Cortex of kidney (tissue), 1 donor: ENCODE measurements around the gene ZNF598.
"Not testable (repeated sequence)": the region's sequence is repeated elsewhere in the genome, so short reads cannot be mapped to it uniquely, and the experiment has no call there.

Source experiments
- DNase-seq: peaks from one replicate; lab custom pipeline; 2025; lab: John Stamatoyannopoulos, UW

Gene ZNF598

GRCh38 chr16:2027024-2028010 lies 17.7 kb upstream of the ZNF598 start:
- DNase-seq = no peak

GRCh38 chr16:2026461-2027023 lies 16.9 kb upstream of the ZNF598 start, which contains the start of gene NHERF2:
TSS of gene NHERF2 (plus strand) at chr16:2026902. CDS start at chr16:2027006, 104 bp downstream.
- no peak for DNase-seq

- no peak for DNase-seq
These were observed 16.3 kb upstream of the ZNF598 start for GRCh38 chr16:2025878-2026460.

- no peak for DNase-seq
These were observed 15.6 kb upstream of the ZNF598 start for GRCh38 chr16:2025251-2025650.

GRCh38 chr16:2024032-2024420 lies 14.4 kb upstream of the ZNF598 start:
- no peak for DNase-seq

- no peak for DNase-seq
These were observed 13.7 kb upstream of the ZNF598 start for GRCh38 chr16:2023092-2024031.

GRCh38 chr16:2022723-2023091 lies 13.1 kb upstream of the ZNF598 start:
- DNase-seq = no peak

- DNase-seq = no peak
These were observed 10.6 kb upstream of the ZNF598 start for GRCh38 chr16:2019921-2020831.

GRCh38 chr16:2019518-2019920 lies 9.9 kb upstream of the ZNF598 start, which contains the start of gene NPW:
TSS of gene NPW (plus strand) at chr16:2019785.
- DNase-seq = no peak

GRCh38 chr16:2016407-2016922 lies 6.8 kb upstream of the ZNF598 start:
- DNase-seq = no peak

- no peak for DNase-seq
These were observed 6.3 kb upstream of the ZNF598 start for GRCh38 chr16:2015947-2016208.

GRCh38 chr16:2015117-2015946 lies 5.7 kb upstream of the ZNF598 start:
- no peak for DNase-seq

GRCh38 chr16:2013527-2013926 lies 3.9 kb upstream of the ZNF598 start:
- DNase-seq = no peak

- not testable (repeated sequence) for DNase-seq
These were observed 2.1 kb upstream of the ZNF598 start for GRCh38 chr16:2011726-2012125.

- no peak for DNase-seq
These were observed 383 bp downstream of the ZNF598 start for GRCh38 chr16:2009164-2009711.

GRCh38 chr16:2008631-2009163 lies 924 bp downstream of the ZNF598 start:
- no peak for DNase-seq

- DNase-seq = no peak
These were observed 1.6 kb downstream of the ZNF598 start for GRCh38 chr16:2008009-2008526.

- DNase-seq = no peak
These were observed 2.4 kb downstream of the ZNF598 start for GRCh38 chr16:2007081-2007836.
